Astrocyte of the spinal cord (primary cell): ENCODE data around the gene PHOSPHO1.
"Not testable (repeated sequence)": the region's sequence is repeated elsewhere in the genome, so short reads cannot be mapped to it uniquely, and the experiment has no call there.

Experiments used
- DNase-seq: peaks from one replicate; pipeline ENCODE4 v3.0.0; 2011; ENCODE audit warnings: low read depth, low spot score
- H3K4me3 ChIP-seq: 2 replicates; pipeline ENCODE4 v1.5.1; 2011; ENCODE audit warnings: low read depth, mild to moderate bottlenecking, low read length, moderate library complexity
- CTCF ChIP-seq: IDR thresholded peaks from 2 replicates; pipeline ENCODE4 v1.5.1; 2012; ENCODE audit warnings: low read depth, mild to moderate bottlenecking, low read length, inconsistent platforms
- in situ Hi-C: cut with HindIII; loops from 2 replicates; pipeline ENCODE4 v1.10.0; 2017; ENCODE audit warnings: low sequenced_read_pairs

Gene PHOSPHO1

GRCh38 chr17:49230636-49231562 lies at the start of gene PHOSPHO1:
Gene PHOSPHO1 (minus strand): TSS chr17:49230787. CDS start chr17:49226691, 4,096 bp downstream.
- peak; percentile 83 for DNase-seq
- H3K4me3 ChIP-seq = peak within 1 kb of the TSS; percentile 73
- in situ Hi-C loops = no loop called here
- TF ChIP-seq CTCF = no peak

DNA sequence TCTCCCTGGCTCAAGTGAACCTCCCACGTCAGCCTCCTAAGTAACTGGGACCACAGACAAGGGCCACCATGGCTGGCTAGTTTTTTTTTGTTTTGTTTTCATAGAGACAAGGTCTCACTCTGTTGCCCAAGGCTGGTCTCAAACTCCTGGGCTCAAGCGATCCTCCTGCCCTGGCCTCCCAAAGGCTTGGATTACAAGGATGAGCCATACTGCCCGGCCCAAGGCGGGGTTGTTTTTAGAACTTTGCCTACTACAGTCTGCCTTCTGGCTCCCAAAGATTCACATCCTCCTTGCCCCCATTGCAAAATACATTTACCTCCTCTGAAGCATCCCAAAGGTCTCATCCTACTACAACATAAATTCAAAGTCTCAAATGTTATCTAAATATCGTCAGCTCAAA lies 49.5 kb upstream of the PHOSPHO1 start:
- DNase-seq = no peak
- in situ Hi-C loops = no loop called here
- H3K4me3 ChIP-seq = no peak overlapping the region
- TF ChIP-seq CTCF = no peak

GRCh38 chr17:49279263-49280015 lies 48.9 kb upstream of the PHOSPHO1 start:
- DNase-seq, H3K4me3 ChIP-seq, in situ Hi-C loops: not testable (repeated sequence)

DNA sequence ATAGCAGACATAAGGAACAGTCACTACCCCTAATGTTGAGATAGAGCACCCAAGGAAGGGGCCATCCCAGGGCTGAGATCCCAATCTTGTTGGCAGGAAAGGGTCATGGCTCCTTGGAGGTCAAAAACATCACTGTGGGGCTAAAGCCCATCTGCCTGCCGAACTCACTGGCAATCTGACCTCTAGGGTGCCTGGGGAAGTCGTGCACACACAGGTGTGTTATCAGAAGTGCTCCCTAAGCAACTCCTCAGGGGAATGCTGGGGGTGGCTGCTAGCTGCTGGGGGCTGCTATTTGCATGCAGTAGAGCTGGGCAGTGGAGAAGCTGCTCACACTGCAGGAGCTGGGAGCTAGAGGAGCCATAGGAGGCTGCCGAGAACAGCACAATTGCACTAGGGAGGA lies 47.5 kb upstream of the PHOSPHO1 start:
- H3K4me3 ChIP-seq = no peak overlapping the region
- TF ChIP-seq CTCF = no peak
- DNase-seq = no peak
- in situ Hi-C loops = no loop called here

GRCh38 chr17:49277638-49278037 lies 47.1 kb upstream of the PHOSPHO1 start:
- in situ Hi-C loops = no loop called here
- DNase-seq = no peak
- no peak for TF ChIP-seq CTCF
- H3K4me3 ChIP-seq = no peak overlapping the region

DNA sequence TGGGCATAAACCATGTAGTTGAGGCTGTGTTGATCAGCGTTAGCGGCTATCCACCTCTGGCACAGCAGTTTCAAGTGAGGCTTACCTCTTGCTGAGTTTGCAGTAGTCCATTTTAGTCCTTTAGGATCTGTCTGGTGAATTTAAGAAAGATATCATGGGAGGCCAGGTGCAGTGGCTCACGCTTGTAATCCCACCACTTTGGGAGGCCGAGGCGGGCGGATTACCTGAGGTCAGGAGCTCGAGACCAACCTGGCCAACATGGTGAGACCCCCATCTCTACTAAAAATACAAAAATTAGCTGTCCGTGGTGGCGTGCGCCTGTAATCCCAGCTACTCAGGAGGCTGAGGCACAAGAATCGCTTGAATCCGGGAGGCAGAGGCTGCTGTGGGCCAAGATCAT lies 45.4 kb upstream of the PHOSPHO1 start:
- H3K4me3 ChIP-seq, in situ Hi-C loops, DNase-seq: not testable (repeated sequence)

GRCh38 chr17:49269356-49269755 lies 38.8 kb upstream of the PHOSPHO1 start:
- in situ Hi-C loops = no loop called here
- TF ChIP-seq CTCF = no peak
- no peak for DNase-seq

More at GRCh38 chr17:49269356-49269755, 38.8 kb upstream of the PHOSPHO1 start:
- no peak overlapping the region for H3K4me3 ChIP-seq
